ENCODE data around the gene ZNF75A.
"Not testable (repeated sequence)": the region's sequence is repeated elsewhere in the genome, so short reads cannot be mapped to it uniquely, and the experiment has no call there.

The ZNF75A gene

GRCh38 chr16:3305109-3306068 is at the start of gene ZNF75A, which contains the start of gene TIGD7:
Gene ZNF75A, plus strand, starts transcription at chr16:3305497. Its CDS starts 2,932 bp downstream, at chr16:3308429.
Gene TIGD7, minus strand, starts transcription at chr16:3305430. Its CDS starts 4,816 bp downstream, at chr16:3300614.
- DNase-seq, result peak; percentile 43 to 52

DNA sequence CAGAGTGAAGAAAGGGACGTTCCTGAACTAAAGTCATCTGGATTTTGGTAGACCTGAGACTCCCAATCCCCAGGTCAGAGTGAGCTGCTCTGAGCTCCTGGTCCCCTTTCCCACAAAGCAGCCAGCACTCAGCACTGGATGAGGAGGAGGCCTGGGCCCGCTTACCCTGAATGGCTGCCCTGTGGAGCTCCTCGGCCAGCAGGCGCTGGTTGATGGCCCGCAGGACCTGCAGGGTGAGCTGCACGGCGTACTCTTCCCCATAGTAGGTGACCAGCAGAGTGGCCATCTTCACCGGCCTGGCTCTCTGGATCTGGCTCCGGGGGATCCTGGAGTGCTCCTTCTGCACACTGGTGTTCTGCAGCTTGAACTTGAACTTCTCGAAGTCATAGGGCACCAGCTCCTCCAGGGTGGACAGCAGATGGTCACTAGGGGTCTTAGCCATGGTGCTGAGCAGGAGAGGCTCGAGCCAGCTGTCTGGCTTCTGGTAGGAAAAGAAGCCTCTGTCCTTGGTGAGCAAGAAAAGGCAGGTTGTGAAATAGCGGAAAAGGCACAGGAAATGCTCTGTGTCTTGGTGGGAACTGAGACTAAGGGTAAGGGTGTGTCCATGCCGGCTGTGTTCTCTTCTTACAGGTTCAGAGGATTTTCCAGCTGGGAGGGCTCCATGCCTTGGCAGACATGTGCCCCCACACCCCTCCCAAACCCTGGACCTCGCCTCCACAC is 49.0 kb upstream of the ZNF75A start, which contains the start of gene MEFV:
MEFV (minus strand) TSS at position 488 of the 720 bp plus-strand sequence; CDS start at position 442, 46 bp downstream.
- peak; percentile 58 to 69 for DNase-seq

DNA sequence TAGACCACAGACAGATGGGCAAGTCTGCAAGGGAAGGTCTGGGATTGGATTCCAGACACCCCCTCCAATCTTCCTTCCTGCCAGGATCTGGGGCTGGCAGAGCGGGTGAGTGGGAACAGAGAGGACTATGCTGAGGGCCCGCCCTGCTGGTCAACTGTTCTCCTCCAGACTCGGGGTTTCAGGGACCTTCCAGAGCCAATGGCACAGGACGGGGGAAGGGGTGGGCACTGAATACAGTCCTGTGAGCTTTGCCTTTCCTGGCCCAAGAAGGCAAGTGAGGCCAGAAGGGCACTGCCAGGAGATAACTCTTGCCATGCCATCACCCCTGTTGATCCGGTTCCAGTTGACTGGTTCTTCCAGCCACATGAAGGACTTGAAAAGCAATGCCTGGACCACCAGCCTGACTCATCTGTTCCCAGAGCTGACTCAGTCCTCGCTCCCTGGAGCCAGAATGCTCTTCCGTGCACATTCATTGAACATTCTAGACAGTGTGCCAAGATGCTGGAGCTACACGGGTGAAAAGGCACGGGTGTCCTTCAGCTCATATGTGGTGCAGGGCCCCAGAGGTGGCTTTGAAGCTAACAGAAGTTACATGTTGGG is 48.3 kb upstream of the ZNF75A start:
- no peak for DNase-seq

- no peak for DNase-seq
These were observed 45.5 kb upstream of the ZNF75A start for GRCh38 chr16:3259836-3260235.

DNA sequence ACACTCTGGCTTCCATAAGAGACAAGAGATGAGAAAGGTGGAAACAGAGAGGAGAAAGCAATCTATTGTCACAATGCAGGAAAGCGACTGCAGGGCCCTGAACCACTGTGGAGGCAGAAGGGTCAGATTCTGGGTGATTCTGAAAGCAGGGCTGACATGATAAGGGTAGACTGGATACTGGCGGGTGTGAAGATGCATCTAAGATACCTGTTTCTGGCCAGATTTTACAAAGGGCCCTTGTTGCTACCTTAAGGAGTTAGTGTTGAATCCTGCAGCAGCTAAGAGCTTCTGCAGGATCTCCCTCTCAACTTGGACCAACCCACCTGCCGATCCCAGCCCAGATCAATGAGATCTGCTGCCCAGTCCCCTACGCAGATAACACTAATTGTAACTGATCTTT is 42.8 kb upstream of the ZNF75A start:
- DNase-seq, result no peak

GRCh38 chr16:3264137-3265036 is 40.9 kb upstream of the ZNF75A start:
- DNase-seq, result peak; percentile 92 to 93

DNA sequence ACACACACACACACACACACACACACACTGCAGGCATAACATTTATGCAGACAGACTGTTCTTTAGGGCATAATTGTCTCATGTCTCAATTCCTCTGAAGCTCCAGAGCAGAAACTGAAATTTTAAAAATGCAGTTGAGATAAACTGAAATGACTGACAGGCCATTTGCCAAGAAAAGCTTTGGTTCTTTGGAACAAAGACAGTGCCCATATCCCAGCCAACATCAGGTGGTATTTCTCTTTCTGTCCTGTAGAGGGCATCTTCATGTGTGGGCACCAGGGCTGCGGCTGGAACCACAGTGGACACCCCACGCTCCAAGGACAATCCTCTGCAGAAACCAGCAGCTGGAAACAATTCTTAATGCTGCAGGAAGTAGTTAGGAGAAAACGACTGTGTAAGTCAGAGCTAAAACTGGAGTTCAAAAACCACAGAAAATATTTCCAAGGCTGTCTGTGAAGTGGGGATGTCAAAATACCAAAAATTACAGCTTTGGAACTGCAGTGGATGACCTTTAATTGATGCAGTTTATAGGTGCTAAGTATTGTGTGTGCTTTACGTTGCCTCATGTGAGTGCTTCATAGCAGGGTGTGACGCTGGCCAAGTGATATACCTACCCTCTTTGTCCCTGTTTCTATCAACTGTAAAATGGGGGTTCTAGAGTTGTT is 38.3 kb upstream of the ZNF75A start:
- DNase-seq, result peak; percentile 49 to 61

- no peak for DNase-seq
These were observed 37.0 kb upstream of the ZNF75A start for GRCh38 chr16:3268294-3268693.

GRCh38 chr16:3270718-3271117 is 34.6 kb upstream of the ZNF75A start:
- DNase-seq, result not testable (repeated sequence)

GRCh38 chr16:3271281-3271680 is 34.0 kb upstream of the ZNF75A start:
- not testable (repeated sequence) for DNase-seq

- DNase-seq, result no peak
These were observed 30.8 kb upstream of the ZNF75A start for GRCh38 chr16:3274490-3274889.

DNA sequence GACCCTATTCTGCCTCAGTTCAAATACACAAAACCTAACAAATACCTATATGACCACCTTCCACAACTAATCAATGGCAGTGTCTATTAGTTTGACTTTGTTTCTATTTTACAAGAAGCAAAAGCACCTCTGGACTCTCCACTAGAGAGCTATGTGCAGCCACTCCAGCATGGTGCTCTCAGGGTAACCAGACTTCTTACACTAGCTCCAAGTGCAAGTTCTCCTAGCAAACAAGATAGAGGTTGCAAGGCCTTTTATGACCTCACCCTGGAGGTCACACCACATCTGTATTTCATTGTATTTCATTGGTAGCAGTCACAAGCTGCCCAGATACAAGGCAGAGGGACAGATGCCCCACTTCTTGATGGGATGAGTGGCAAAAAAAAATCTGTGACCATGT is 30.4 kb upstream of the ZNF75A start:
- DNase-seq, result no peak

DNA sequence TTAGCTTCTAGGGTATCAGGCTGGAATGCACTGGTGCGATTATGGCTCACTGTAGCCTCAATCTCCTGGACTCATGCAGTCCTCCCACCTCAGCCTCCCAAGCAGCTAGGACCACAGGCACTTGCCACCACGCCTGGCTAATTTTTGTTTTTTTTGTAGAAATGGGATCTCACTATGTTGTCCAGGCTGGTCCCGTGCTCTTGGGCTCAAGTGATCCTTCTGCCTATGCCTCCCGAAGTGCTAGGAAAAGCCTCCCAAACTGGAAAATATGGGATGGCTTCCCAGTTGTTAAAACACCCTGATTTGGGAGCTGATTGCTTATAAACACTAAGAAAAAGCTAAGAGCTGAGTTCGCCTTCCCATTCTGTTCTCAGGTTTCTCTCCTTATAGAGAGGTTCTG is 28.6 kb upstream of the ZNF75A start:
- DNase-seq, result no peak

DNA sequence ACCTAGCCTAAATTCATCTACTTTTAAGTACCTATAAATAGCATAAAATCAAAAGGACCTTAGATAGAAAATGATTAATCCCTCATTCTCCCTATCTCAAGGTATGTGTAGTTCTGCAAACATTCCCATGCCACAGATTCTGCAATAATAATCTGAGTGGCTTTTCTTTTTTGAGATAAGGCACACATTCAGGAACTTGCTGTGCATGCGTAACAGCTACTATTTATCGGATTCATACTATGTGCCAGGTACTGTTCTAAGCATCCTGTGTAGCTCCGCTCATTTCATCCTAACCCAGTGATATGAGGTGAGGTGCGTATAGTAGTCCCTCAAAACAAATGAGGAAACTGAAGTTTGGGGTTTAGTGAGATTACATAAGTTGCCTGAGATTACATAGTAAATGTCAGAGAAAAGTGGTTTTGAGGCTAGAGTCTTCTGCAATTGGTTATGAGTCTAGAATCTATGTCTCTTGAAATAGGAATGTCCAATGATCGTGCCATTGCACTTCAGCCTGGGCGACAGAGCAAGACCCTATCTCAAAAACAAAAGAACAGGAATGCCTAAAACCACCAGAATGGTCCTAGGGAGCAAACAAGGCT is 24.0 kb upstream of the ZNF75A start:
- DNase-seq, result peak; percentile 51 to 64

GRCh38 chr16:3282103-3282729 is 23.1 kb upstream of the ZNF75A start:
- peak; percentile 49 to 74 for DNase-seq

GRCh38 chr16:3282730-3283542 is 22.4 kb upstream of the ZNF75A start, which contains the start of gene ZNF263:
Gene ZNF263, plus strand, starts transcription at chr16:3283491. Its CDS starts 328 bp downstream, at chr16:3283819.
- DNase-seq, result peak; percentile 95 to 96

- DNase-seq, result no peak
These were observed 21.5 kb upstream of the ZNF75A start for GRCh38 chr16:3283543-3284447.

DNA sequence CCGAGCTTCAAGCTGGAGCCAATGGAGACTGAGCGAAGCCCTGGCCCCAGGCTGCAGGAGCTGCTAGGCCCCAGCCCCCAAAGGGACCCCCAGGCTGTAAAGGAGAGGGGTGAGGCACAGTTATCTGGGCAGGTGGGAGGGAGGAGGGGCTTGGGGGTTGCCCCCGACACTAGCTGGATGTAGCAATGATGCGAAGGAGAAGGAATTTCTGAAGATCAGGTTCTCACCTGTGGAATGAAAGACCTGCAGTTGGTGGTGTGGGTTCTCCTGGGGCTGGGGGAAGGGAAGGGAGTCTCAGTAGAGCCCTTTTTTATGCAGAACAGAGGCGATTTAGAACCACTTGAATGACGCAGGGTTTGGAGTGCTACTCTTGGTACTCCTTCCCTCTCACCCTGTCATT is 20.2 kb upstream of the ZNF75A start:
- no peak for DNase-seq
